ENCODE measurements around the gene TSR1.
"Not testable (repeated sequence)": the region's sequence is repeated elsewhere in the genome, so short reads cannot be mapped to it uniquely, and the experiment has no call there.

- not testable (repeated sequence) for TF ChIP-seq CTCF (IDR thresholded peaks at IDR 0.05); EZH2 (IDR thresholded peaks at IDR 0.05; ENCODE audit: borderline replicate concordance, insufficient read depth, low read depth, low read length, poor library complexity, severe bottlenecking)
Observed at GRCh38 chr17:2316916-2317205, 19.4 kb downstream of the TSR1 start.

All from B cell (primary cell).